ENCODE measurements around the gene FREM3. TPM values are rescaled to one million over a fixed set of nuclear protein-coding genes. Genes with fewer than 3 reads are reported as not detected.
"Not testable (repeated sequence)": the region's sequence is repeated elsewhere in the genome, so short reads cannot be mapped to it uniquely, and the experiment has no call there.

Gene FREM3
- polyA plus RNA-seq (ENCODE audit: insufficient read length): 0.13 TPM
- long read RNA-seq, donor 1: 0 reads
- long read RNA-seq, donor 2: 0 reads
- long read RNA-seq, donor 3: 0 reads
- long read RNA-seq, donor 4: 0 reads
- long read RNA-seq, donor 5: 0 reads
- long read RNA-seq, donor 6: 0 reads
- long read RNA-seq, donor 7: 0 reads
- long read RNA-seq, donor 8: 0 reads

- DNase-seq: peak; percentile 6
Measured at GRCh38 chr4:143700416-143701352, at the start of gene FREM3. TSS of gene FREM3 (minus strand) at chr4:143700675. CDS start at chr4:143700675, 0 bp downstream.

DNA sequence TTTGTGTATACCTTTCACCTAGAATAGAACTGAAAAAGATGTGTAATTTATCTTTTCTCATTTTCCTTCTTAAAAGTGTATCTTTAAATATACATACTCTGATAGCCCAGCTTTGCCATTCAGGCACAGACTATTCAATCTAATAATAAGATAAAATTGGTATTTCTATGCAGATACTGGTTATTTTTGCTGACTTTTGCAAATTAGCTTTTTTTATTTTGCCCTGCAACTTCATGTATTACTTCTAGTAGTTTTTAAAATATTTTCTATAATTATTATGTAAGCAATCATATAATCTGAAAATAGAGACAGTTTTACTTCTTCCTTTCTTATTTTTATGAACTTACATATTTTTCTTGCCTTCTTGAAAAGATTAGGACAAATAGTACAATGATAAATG lies 45.4 kb upstream of the FREM3 start:
- DNase-seq: no peak

DNA sequence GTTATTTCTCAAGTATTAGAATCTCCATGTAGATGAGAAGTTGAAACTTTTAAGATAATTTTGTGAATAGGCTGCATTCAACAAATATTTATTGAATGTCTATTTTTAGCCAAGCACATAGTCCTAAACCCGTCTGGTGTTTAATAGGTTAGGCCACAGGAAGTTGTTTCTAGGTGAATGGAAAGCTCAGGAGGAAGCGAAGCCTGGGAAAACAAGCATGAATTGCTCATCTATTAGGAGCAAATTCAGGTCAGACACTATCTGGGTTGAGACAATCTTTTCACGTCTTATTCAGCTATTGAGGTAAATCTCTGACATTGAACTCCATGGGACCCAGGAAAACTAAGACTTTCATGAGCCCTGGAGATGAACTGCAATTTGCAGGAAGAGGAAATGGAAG lies 43.1 kb upstream of the FREM3 start:
- DNase-seq: no peak

DNA sequence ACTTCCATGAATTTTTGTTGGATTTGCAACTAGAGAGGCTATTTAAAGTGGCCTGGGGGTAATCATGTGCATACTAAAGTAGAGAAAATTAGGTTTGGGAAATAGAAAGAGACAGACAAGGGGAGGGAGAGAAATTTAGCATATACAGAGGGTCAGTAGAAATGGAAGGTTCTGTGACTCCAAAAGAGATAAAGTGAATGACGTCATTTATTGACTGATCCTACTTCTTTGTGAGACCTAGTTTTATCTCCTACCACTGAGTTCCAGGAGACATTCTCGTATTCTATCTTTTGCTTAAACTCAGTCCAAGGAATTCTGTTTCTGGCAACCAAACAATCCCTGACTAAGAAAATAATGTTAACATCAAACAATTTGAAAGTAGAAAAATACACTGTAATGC lies 42.4 kb upstream of the FREM3 start:
- DNase-seq: no peak

DNA sequence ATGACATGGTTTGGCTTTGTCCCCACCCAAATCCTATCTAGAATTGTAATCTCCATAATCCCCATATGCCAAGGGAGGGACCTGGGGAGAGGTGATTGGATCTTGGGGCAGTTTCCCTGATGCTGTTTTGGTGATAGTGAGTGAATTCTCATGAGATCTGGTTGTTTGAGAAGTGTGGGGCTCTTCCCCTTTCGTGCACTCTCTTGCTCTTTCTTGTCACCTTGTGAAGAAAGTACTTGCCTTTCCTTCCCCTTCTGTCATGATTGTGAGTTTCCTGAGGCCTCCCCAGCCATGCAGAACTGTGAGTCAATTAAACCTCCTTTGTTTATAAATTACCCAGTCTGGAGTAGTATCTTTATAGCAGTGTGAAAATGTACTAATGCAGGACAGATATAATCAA lies 36.4 kb upstream of the FREM3 start:
- DNase-seq: no peak

DNA sequence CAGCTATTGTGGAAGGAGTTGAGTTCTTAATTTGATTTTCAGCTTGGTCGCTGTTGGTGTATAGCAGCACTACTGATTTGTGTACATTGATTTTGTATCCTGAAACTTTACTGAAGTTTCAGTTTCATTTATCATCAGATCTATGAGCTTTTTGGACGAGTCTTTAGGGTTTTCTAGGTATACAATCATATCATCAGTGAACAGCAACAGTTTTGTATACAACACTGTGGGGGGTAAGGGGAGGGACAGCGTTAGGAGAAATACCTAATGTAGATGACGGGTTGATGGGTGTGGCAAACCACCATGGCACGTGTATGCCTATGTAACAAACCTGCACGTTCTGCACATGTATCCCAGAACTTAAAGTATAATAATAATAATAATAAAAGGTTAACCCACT lies 35.6 kb upstream of the FREM3 start:
- not testable (repeated sequence) for DNase-seq

DNA sequence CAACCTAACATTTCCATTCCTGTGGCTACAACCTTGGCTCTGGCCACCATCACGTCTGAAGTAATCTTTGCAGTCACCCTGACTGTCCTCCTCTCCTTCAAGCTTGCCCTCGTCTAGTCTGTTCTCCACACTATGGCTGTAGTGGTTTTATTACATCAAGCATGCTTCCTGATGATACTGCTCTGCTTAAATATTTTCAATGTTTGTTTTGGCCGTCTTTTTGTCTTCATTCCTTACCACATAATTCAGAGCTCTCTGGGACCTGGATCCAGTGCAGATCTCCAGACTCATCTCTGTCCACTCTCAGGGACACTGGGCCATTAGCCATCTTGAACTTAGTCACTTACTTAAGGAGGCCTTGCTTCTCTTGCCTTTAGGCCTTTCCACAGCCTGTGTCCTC lies 27.7 kb upstream of the FREM3 start:
- DNase-seq: no peak

DNA sequence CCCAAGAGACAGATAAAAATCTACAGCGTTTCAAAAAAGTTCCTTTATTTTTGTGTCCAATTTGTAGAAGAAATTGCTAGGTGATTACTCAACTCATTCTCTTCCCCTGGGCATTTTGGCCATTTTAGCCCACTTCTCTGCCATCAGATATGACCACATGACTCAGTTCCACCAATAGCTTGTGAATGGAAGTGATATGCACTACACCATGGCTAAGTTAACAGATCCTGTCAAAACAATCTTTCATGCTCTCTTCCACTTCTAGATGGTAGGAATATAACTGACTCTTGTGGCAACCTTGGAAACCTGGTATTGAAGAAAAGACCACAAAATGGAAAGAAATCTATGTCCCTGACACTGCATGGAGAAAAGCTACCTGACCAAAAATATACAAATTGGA lies 26.2 kb upstream of the FREM3 start:
- DNase-seq: no peak

GRCh38 chr4:143721317-143721716 lies 20.8 kb upstream of the FREM3 start:
- DNase-seq: no peak

DNA sequence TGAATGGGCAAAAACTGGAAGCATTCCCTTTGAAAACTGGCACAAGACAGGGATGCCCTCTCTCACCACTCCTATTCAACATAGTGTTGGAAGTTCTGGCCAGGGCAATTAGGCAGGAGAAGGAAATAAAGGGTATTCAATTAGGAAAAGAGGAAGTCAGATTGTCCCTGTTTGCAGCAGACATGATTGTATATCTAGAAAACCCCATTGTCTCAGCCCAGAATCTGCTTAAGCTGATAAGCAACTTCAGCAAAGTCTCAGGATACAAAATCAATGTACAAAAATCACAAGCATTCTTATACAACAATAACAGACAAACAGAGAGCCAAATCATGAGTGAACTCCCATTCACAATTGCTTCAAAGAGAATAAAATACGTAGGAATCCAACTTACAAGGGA lies 18.3 kb upstream of the FREM3 start:
- not testable (repeated sequence) for DNase-seq

DNA sequence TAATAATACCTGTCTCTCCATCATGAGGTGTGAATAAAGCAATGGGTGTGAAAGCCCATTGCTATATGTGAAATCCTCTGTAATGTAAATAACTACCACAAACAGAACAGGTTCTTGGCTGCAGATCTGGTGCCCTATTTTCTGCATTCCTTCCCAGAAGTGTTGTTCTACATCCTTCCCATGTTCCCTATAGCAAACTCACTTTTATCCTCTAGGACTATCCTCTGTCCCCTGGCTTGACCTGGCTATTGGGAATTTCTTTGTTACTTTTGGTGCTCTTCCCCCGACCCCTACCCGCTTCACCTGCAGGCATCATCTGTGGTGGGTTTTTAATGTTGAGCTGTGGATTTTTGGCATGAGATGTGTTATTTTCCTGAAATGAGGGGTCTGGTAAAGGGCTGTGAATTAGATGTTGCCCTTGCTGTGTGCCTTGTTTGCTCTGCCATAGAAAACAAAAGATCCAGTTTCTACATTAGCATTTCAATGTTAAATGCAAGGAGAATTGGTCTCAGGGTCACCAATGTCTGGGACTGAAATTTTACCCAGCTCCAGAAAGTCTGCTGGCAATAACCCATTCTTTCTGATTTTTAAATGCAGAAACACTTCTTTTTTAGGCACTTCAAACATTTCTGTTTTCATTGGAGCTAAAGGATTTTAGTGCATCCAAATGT lies 13.6 kb upstream of the FREM3 start:
- no peak for DNase-seq

GRCh38 chr4:143713553-143713952 lies 13.1 kb upstream of the FREM3 start:
- no peak for DNase-seq

DNA sequence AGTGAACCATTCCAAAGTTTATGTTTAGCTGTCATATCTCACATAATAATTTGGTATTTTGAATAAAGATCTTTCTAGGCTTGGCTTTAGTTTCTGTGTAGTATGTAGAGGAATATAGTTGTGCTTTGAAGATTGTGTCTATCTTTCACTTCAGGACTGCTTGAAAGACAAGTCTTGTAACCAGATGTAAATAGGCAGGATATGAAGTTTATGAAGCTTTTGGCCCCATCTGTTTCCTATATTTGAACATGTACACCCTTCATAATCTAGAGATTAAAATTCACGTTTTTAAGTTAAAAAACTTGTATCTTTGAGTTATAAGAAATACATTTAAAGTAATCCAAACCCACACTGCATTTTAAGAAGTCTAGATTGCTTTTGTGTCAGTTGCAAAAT lies 11.7 kb upstream of the FREM3 start:
- no peak for DNase-seq

DNA sequence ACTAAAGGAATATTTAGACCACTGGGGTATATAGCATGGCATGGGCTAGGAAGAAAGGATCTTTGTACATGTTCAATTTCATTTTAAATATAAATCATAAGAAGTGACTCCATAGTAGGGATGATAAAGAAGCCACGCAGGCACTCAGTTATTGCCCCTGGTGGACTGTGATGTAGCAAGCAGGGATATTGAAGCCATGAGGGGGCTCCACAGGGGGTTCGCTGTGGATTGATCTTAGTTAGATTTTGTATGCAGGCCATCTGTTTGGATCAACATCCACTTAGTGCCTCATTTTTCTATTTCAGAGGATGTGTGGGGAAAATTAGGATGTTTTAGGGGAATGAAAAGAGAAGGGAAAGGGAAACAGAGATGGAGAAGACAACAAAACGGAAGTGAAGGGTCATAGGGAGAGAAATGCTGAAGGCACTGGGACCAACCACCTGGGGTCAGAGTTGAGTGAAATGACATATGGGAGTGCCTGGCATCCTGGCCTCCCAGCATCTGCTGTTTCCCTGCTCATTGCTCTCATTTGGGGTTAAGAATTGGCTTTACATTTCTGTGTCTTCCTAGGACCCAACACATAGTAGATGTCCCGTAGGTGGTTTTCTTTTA lies 11.2 kb upstream of the FREM3 start:
- no peak for DNase-seq

- peak; percentile 5 for DNase-seq
Measured at GRCh38 chr4:143701365-143701764, 890 bp upstream of the FREM3 start.

- peak; percentile 50 for DNase-seq
Measured at GRCh38 chr4:143700046-143700415, 444 bp downstream of the FREM3 start.

DNA sequence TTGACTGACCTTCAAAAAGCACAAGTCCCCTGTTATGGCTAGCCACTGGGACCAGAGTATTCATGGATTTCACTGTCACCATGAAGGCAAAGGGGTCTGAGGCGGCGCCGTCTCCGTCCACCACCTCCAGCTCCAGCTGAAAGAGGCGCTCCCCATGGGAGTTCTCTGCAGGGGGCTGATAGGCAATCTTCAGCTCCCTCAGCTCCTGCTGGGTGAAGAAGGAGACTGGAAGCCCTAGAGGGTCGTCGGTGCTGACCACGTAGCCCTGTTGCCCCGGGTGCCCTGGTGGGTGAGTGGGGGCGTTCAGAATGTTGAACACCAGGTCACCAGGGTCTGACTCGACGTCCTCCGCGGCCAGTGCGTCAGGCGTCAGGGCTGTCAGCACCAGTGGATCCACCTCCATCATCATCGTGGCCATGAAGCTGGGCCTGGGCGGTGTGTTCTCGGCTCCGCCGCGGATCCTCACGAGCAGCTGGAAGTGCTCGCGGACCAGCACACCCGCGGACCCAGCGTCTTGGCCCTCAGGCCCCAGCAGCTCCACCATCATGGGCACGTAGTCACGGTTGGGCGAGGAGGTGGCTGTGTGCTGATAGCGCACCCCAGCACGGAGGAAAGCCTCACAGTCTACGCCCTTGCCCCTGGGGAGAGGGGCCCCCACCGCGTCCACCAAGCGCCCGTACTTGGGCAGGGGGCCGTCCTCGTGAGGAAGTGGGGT lies 987 bp downstream of the FREM3 start:
- DNase-seq: no peak

- DNase-seq: no peak
Measured at GRCh38 chr4:143693856-143694255, 6.6 kb downstream of the FREM3 start.

DNA sequence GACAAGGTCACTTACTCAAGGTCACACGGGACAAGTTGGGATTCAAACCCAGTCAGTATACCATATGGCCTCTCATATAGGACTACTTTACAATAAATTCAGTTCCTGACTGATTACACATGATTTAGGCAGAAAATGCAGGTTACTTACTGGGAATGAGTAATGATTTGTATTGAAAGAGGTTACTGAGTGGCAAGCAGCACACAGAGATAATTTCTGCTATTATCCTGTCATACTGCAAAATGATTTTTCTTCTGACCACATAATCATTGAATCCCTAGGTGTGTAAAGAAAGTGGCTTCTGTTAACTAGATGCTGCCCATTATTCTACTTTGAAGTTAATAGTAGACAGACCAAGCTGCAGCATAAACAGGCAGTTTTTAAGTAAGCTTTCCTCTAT lies 8.2 kb downstream of the FREM3 start:
- DNase-seq: no peak

DNA sequence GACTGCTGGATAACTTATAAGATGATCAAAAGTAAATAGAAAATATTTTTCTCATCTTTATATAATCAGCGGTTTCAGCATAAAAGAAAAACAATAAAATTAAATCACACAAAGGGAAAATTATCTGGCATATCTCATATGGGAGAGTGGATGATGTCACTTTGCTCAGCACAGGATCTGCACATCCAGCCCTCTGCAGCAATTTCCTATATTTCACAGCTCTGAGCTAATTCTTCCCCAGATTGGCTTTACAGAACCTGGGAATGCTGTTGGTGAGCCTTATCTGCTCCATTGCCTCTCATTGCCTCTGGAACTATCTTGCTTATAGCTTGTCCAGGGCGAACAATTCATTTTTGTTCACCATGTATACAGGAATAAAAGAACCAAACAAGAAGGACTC lies 21.0 kb downstream of the FREM3 start:
- DNase-seq: no peak

DNA sequence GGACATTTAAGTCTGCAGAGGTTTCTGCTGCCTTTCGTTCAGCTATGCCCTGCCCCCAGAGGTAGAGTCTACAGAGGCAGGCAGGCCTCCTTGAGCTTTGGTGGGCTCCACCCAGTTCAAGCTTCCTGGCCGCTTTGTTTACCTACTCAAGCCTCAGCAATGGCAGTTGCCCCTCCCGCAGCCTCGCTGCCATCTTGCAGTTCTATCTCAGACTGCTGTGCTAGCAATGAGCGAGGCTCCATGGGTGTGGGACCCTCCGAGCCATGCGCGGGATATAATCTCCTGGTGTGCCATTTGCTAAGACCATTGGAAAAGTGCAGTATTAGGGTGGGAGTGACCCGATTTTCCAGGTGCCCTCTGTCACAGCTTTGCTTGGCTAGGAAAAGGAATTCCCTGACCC lies 26.8 kb downstream of the FREM3 start:
- DNase-seq: not testable (repeated sequence)

DNA sequence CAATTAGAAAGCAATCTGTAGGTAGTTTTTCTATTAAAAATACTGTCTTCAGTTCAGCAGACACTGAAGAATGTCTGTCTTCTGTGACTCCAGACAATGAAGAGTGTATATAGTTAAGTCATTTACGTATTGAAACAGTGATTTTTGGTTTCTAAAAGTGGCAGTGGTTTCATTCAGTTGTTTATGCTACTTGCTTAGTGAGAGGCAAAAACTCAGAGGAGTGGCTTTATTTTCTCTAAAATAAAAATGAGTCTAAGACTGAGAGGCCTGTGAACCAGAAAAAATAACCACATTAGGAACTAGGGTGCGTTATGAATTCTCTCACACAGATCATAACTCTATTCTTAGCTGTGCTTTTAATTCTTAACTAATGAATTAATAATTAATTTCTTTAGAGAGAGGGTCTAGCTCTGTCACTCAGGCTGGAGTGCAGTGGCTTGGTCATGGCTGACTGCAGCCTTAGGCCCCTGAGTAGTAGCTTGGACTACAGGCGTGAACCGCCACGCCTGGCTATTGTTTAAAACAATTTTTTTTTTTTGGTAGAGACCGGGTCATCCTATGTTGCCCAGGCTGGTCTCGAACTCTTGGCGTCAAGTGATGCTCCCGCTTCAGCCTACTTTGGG lies 31.4 kb downstream of the FREM3 start:
- no peak for DNase-seq
